D341Med (cell line): ENCODE results near the gene ZNF12.

ENCODE experiments used
- DNase-seq: peaks from one replicate; pipeline ENCODE4 v3.0.0; 2012; ENCODE audit warnings: low spot score

Gene ZNF12

GRCh38 chr7:6647080-6647479 lies 59.7 kb downstream of the ZNF12 start:
- no peak for DNase-seq

DNA sequence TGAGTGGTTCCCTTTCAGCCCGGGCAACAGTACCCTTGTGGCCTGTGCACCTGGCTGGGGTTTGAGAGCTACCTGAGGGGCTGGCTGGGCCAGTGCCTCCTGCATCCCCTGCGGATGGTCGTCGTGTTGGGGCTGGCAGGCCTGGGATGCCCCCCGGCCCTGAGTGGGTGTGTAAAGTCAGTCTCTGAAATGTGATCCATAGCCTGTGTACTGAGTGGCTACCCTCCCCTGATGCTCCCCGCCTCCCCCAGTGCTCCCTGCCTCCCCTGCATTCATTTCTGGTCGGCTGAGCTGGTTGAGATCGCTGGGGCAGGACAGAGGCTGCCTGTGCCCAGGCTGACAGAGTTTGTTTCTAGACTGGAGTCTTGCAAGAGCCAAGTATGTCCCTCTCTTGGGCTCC lies 60.3 kb downstream of the ZNF12 start:
- no peak for DNase-seq

DNA sequence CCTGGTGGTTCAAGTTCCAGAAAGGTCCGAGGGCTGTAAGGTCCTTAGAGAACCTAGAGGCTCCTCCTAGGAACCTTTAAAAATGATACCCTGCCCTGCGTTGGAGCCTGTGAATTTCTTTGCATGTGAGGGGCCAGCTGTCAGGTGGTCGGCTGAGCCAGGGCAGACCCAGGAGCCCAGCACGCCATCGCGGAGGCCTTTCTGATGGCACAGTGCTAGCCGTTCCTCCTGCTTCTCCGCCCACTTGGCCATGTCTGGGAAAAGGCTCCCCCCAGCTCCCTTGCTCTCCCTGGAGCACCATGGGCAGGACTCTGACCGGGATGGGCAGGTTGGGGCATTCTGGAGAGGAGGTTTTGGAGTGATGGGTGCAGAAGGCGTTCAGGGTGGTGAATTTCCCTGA lies 62.0 kb downstream of the ZNF12 start:
- no peak for DNase-seq

GRCh38 chr7:6643915-6644625 lies 62.7 kb downstream of the ZNF12 start:
- DNase-seq: no peak

- no peak for DNase-seq
Observed at GRCh38 chr7:6642861-6643640, 63.7 kb downstream of the ZNF12 start.

GRCh38 chr7:6642239-6642839 lies 64.4 kb downstream of the ZNF12 start:
- no peak for DNase-seq

DNA sequence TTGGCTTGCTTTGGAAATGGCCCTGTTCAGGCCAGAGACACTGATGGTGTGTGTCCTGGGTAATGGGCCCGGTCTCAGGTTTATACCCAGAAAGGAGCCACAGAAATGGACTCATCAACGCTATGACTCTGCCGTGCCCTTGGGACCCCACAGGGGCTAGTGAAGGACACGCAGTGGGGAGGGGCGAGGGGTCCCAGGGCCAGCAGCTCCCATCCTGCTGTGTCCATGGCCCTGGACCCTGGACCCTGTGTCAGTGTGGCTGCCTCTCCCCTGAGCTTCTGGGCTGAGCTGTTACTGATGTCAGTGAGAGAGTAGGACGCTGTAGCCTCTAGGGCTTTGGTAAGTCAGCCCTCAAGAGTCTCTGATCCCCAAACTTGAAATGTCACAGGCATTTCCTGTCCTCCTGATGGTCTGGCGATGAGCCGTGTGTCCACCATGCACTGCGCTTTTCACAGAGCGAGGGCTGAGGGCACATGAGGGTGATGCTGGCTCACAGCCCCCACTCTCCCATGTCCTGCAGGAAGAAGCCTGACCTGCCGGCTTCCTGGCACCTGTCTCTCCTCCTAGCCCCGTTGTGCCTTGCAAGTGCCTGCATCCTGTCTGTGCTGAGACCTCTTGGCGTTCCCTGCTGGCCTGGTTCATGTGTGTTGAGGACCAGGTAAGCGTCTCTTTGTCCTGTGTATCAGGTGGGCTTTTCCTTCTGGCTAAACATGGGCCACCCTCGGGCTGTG lies 65.3 kb downstream of the ZNF12 start:
- no peak for DNase-seq

- peak; percentile 74 for DNase-seq
Observed at GRCh38 chr7:6640246-6640721, 66.5 kb downstream of the ZNF12 start.

- DNase-seq: no peak
Observed at GRCh38 chr7:6639627-6640026, 67.1 kb downstream of the ZNF12 start.

DNA sequence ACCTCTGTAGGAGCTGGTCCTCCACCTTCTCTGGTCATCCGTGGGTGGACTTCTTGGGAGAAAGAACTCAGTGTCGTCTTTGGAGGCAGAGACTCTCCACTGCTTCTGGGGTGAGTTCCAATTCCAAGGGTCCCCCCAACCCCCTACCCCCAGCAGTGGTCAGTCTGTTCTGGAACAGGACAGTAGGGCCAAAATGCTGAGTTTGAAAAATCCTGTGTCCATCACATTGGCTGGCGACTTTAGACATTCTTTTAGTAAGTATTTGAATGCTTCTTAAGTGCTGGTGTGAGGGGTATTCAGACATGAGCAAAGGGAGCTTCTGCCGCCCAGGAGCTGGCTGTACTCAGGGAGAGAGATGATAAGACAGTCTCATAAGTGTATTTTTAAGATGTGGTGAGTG lies 67.7 kb downstream of the ZNF12 start:
- DNase-seq: no peak
